ENCODE data around the gene ZSCAN22. TPM values are rescaled to one million over a fixed set of nuclear protein-coding genes. Genes with fewer than 3 reads are reported as not detected.

The ZSCAN22 gene
- total and polyA plus RNA-seq, 2 of the 13 experiments (the other 11 are each of a cell fraction or from before 2014, with no cell fraction given) = 2.5 to 3.5 TPM

- no peak for TF ChIP-seq USF2 (IDR thresholded peaks at IDR 0.05; ENCODE audit: low read depth, low read length)
- peak; percentile 40; the same call in 1 of the 2 replicates for TF ChIP-seq USF2 (CRISPR knock-in tag; IDR thresholded peaks at IDR 0.05; ENCODE audit: borderline replicate concordance)
- peak; percentile 96 for TF ChIP-seq DR1 (CRISPR knock-in tag; IDR thresholded peaks at IDR 0.05)
- TF ChIP-seq, protein P1, sequence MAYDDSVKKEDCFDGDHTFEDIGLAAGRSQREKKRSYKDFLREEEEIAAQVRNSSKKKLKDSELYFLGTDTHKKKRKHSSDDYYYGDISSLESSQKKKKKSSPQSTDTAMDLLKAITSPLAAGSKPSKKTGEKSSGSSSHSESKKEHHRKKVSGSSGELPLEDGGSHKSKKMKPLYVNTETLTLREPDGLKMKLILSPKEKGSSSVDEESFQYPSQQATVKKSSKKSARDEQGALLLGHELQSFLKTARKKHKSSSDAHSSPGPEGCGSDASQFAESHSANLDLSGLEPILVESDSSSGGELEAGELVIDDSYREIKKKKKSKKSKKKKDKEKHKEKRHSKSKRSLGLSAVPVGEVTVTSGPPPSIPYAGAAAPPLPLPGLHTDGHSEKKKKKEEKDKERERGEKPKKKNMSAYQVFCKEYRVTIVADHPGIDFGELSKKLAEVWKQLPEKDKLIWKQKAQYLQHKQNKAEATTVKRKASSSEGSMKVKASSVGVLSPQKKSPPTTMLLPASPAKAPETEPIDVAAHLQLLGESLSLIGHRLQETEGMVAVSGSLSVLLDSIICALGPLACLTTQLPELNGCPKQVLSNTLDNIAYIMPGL (CRISPR knock-in tag; IDR thresholded peaks at IDR 0.05; ENCODE audit: borderline replicate concordance in 1 of 2, low read depth in 1 of 2) = peak; percentile 7 to 93; a peak in 2 of 4 replicates
- no peak for TF ChIP-seq MIXL1 (CRISPR knock-in tag; IDR thresholded peaks at IDR 0.05)
- TF ChIP-seq BRCA1 (CRISPR knock-in tag; IDR thresholded peaks at IDR 0.05) = peak; percentile 62
- TF ChIP-seq, protein P2, sequence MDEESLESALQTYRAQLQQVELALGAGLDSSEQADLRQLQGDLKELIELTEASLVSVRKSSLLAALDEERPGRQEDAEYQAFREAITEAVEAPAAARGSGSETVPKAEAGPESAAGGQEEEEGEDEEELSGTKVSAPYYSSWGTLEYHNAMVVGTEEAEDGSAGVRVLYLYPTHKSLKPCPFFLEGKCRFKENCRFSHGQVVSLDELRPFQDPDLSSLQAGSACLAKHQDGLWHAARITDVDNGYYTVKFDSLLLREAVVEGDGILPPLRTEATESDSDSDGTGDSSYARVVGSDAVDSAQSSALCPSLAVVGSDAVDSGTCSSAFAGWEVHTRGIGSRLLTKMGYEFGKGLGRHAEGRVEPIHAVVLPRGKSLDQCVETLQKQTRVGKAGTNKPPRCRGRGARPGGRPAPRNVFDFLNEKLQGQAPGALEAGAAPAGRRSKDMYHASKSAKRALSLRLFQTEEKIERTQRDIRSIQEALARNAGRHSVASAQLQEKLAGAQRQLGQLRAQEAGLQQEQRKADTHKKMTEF (CRISPR knock-in tag; IDR thresholded peaks at IDR 0.05) = peak; percentile 91
- peak; percentile 95 for TF ChIP-seq YEATS4 (CRISPR knock-in tag; IDR thresholded peaks at IDR 0.05; ENCODE audit: borderline replicate concordance)
- TF ChIP-seq CBFB (CRISPR knock-in tag; IDR thresholded peaks at IDR 0.05) = peak; percentile 21
- no peak for TF ChIP-seq HMG20B (CRISPR knock-in tag; conservative IDR thresholded peaks at IDR 0.05)
- TF ChIP-seq ZNF589 (CRISPR knock-in tag; conservative IDR thresholded peaks at IDR 0.05) = peak; percentile 95
- TF ChIP-seq, protein P3, sequence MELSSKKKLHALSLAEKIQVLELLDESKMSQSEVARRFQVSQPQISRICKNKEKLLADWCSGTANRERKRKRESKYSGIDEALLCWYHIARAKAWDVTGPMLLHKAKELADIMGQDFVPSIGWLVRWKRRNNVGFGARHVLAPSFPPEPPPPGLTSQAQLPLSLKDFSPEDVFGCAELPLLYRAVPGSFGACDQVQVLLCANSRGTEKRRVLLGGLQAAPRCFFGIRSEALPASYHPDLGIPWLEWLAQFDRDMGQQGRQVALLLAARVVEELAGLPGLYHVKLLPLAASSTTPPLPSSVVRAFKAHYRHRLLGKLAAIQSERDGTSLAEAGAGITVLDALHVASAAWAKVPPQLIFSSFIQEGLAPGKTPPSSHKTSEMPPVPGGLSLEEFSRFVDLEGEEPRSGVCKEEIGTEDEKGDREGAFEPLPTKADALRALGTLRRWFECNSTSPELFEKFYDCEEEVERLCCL (CRISPR knock-in tag; IDR thresholded peaks at IDR 0.05; ENCODE audit: borderline replicate concordance) = no peak
- TF ChIP-seq, protein P4, sequence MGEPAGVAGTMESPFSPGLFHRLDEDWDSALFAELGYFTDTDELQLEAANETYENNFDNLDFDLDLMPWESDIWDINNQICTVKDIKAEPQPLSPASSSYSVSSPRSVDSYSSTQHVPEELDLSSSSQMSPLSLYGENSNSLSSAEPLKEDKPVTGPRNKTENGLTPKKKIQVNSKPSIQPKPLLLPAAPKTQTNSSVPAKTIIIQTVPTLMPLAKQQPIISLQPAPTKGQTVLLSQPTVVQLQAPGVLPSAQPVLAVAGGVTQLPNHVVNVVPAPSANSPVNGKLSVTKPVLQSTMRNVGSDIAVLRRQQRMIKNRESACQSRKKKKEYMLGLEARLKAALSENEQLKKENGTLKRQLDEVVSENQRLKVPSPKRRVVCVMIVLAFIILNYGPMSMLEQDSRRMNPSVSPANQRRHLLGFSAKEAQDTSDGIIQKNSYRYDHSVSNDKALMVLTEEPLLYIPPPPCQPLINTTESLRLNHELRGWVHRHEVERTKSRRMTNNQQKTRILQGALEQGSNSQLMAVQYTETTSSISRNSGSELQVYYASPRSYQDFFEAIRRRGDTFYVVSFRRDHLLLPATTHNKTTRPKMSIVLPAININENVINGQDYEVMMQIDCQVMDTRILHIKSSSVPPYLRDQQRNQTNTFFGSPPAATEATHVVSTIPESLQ (CRISPR knock-in tag; conservative IDR thresholded peaks at IDR 0.05) = no peak
- TF ChIP-seq ZHX1 (CRISPR knock-in tag; IDR thresholded peaks at IDR 0.05; ENCODE audit: low read depth) = no peak
Observed at GRCh38 chr19:58386576-58387337, 60.0 kb downstream of the ZSCAN22 start, which contains the start of gene RPS5 (continued).
